H1 (cell line): ENCODE results near the gene ILDR2. TPM values are rescaled to one million over a fixed set of nuclear protein-coding genes. Genes with fewer than 3 reads are reported as not detected.

Source experiments
- CTCF ChIA-PET: fragments of 300-600 bp; sonication (Branson Sonifier 250); formaldehyde crosslinking; loops from one replicate; lab custom pipeline; 2021; ENCODE audit not compliant: partially characterized antibody; lab: Charles Lee
- POLR2A ChIA-PET: fragments of 300-600 bp; sonication (Branson Sonifier 250); formaldehyde crosslinking; loops from one replicate; lab custom pipeline; 2021; ENCODE audit warnings: inconsistent platforms; ENCODE audit not compliant: partially characterized antibody; lab: Charles Lee
- DNase-seq, 2 experiments: peaks; one replicate each; pipeline versions ENCODE4 v3.0.0 to v3.0.0-alpha.2; 2010 to 2022; ENCODE audit warnings: low spot score in 2 of 2, low read depth in 1 of 2, mixed read lengths in 1 of 2
- FAIRE-seq: peaks from 2 replicates; lab custom pipeline; 2011; peaks lifted over from hg19 to GRCh38; lab: Jason Lieb, UNC
- H2AFZ ChIP-seq: 2 replicates; pipeline ENCODE4 v1.8.1; 2012; ENCODE audit warnings: low read length, inconsistent platforms
- H2AK5ac ChIP-seq: 2 replicates; pipeline ENCODE4 v1.6.1; 2013; ENCODE audit warnings: low read depth, low read length
- H2BK120ac ChIP-seq: replicated peaks from 2 replicates; pipeline ENCODE3; 2013; ENCODE audit warnings: low read depth, low read length, inconsistent platforms
- H2BK12ac ChIP-seq: 2 replicates; pipeline ENCODE4 v1.6.1; 2013; ENCODE audit warnings: low read depth, low read length
- H2BK15ac ChIP-seq: 2 replicates; pipeline ENCODE4 v1.6.1; 2013; ENCODE audit warnings: low read length
- H2BK20ac ChIP-seq: 2 replicates; pipeline ENCODE4 v1.6.1; 2013; ENCODE audit warnings: low read length
- H2BK5ac ChIP-seq: 2 replicates; pipeline ENCODE4 v1.6.1; 2013; ENCODE audit warnings: low read depth, low read length
- H3K14ac ChIP-seq: 2 replicates; pipeline ENCODE4 v1.6.1; 2013; ENCODE audit warnings: inconsistent platforms; ENCODE audit not compliant: insufficient read length
- H3K18ac ChIP-seq: 2 replicates; pipeline ENCODE4 v1.6.1; 2013; ENCODE audit warnings: low read length; ENCODE audit errors: extremely low read depth
- H3K23ac ChIP-seq: 2 replicates; pipeline ENCODE4 v1.6.1; 2013; ENCODE audit warnings: inconsistent platforms; ENCODE audit not compliant: insufficient read length
- H3K23me2 ChIP-seq: 2 replicates; pipeline ENCODE4 v1.6.1; 2013; ENCODE audit warnings: low read depth, low read length
- H3K27ac ChIP-seq: 2 replicates; pipeline ENCODE4 v1.6.1; 2011; ENCODE audit warnings: low read depth, low read length, inconsistent platforms
- H3K27me3 ChIP-seq, 4 experiments: replicated peaks in 1 of 4; 1 replicate in 1 of 4; 2 replicates in 3 of 4; pipeline versions ENCODE4 v1.6.1 to v1.8.1; 2011 to 2013; ENCODE audit warnings: low read length in 3 of 4, mild to moderate bottlenecking in 3 of 4, inconsistent platforms in 2 of 4, mixed read lengths in 2 of 4, moderate library complexity in 1 of 4; ENCODE audit not compliant: control insufficient read depth in 3 of 4, insufficient read depth in 3 of 4; ENCODE audit errors: extremely low read depth in 1 of 4
- H3K36me3 ChIP-seq, 4 experiments: 2 replicates each; pipeline versions ENCODE4 v1.6.1 to v1.8.1; 2011 to 2013; ENCODE audit warnings: mild to moderate bottlenecking in 4 of 4, low read length in 3 of 4, moderate library complexity in 2 of 4, control low read depth in 1 of 4, inconsistent platforms in 1 of 4; ENCODE audit not compliant: insufficient read depth in 4 of 4, control insufficient read depth in 2 of 4
- H3K4ac ChIP-seq: replicated peaks from 2 replicates; pipeline ENCODE3; 2013; ENCODE audit warnings: low read length, low read depth, mixed read lengths, inconsistent platforms; ENCODE audit not compliant: insufficient read length
- H3K4me1 ChIP-seq, 4 experiments: replicated peaks in 1 of 4; 1 replicate in 1 of 4; 2 replicates in 3 of 4; pipeline versions ENCODE4 v1.6.1 to v1.8.1; 2011 to 2013; ENCODE audit warnings: low read length in 3 of 4, inconsistent platforms in 2 of 4, mixed read lengths in 1 of 4; ENCODE audit not compliant: insufficient read depth in 4 of 4, control insufficient read depth in 3 of 4
- H3K4me2 ChIP-seq, 2 experiments: 2 replicates each; pipeline versions ENCODE4 v1.6.1 to v1.8.1; 2011 to 2013; ENCODE audit warnings: low read depth in 2 of 2, low read length in 2 of 2, control low read depth in 1 of 2, inconsistent platforms in 1 of 2, mild to moderate bottlenecking in 1 of 2; ENCODE audit not compliant: insufficient read depth in 1 of 2
- H3K4me3 ChIP-seq, 4 experiments: fragments of 200-600, 300-600 bp in 1 of 4; sonication (generic), shearing (Covaris generic), sonication (Bioruptor Twin) in 1 of 4; 2 replicates each; pipeline versions ENCODE4 v1.5.1 to v1.8.1; 2011 to 2016; ENCODE audit warnings: low read length in 4 of 4, low read depth in 3 of 4, control low read depth in 2 of 4, inconsistent platforms in 2 of 4, mild to moderate bottlenecking in 2 of 4, mixed read lengths in 1 of 4, moderate library complexity in 1 of 4; ENCODE audit not compliant: insufficient read depth in 2 of 4; ENCODE audit errors: extremely low read depth in 1 of 4
- H3K56ac ChIP-seq: replicated peaks from 2 replicates; pipeline ENCODE3; 2013; ENCODE audit warnings: low read depth, mild to moderate bottlenecking, mixed read lengths, low read length, inconsistent platforms; ENCODE audit not compliant: insufficient read length
- H3K79me1 ChIP-seq: 2 replicates; pipeline ENCODE4 v1.6.1; 2013; ENCODE audit warnings: low read depth, low read length, control low read depth
- H3K79me2 ChIP-seq, 2 experiments: 2 replicates each; pipeline versions ENCODE4 v1.6.1 to v1.8.1; 2012 to 2013; ENCODE audit warnings: low read length in 2 of 2, mild to moderate bottlenecking in 2 of 2, inconsistent platforms in 1 of 2; ENCODE audit not compliant: insufficient read depth in 2 of 2, control insufficient read depth in 1 of 2
- H3K9ac ChIP-seq, 4 experiments: replicated peaks in 1 of 4; 1 replicate in 1 of 4; 2 replicates in 3 of 4; pipeline versions ENCODE4 v1.6.1 to v1.8.1; 2011 to 2013; ENCODE audit warnings: low read depth in 3 of 4, low read length in 3 of 4, control low read depth in 2 of 4, mild to moderate bottlenecking in 2 of 4, moderate library complexity in 2 of 4, inconsistent platforms in 1 of 4; ENCODE audit errors: extremely low read depth in 1 of 4
- H3K9me3 ChIP-seq, 2 experiments: 2 replicates each; pipeline versions ENCODE4 v1.6.1 to v1.8.1; 2012 to 2013; ENCODE audit warnings: mild to moderate bottlenecking in 2 of 2, moderate library complexity in 2 of 2, control low read depth in 1 of 2, inconsistent platforms in 1 of 2, low read depth in 1 of 2, low read length in 1 of 2, mixed read lengths in 1 of 2; ENCODE audit not compliant: insufficient read depth in 2 of 2
- H4K20me1 ChIP-seq, 2 experiments: replicated peaks in 1 of 2; 2 replicates each; pipeline versions ENCODE3 to v1.8.1; 2011 to 2013; ENCODE audit warnings: inconsistent platforms in 2 of 2, low read length in 2 of 2, mild to moderate bottlenecking in 1 of 2; ENCODE audit not compliant: insufficient read depth in 2 of 2, control insufficient read depth in 1 of 2
- H4K5ac ChIP-seq: 2 replicates; pipeline ENCODE4 v1.6.1; 2013; ENCODE audit warnings: low read length, low read depth, mixed read lengths, inconsistent platforms; ENCODE audit not compliant: insufficient read length
- H4K8ac ChIP-seq: 2 replicates; pipeline ENCODE4 v1.8.0; 2013; ENCODE audit warnings: mild to moderate bottlenecking, moderate library complexity, low read length, inconsistent platforms; ENCODE audit not compliant: insufficient read depth; ENCODE audit errors: extremely low read depth
- H4K91ac ChIP-seq: replicated peaks from 2 replicates; pipeline ENCODE3; 2013; ENCODE audit warnings: low read length, mixed read lengths, inconsistent platforms; ENCODE audit not compliant: insufficient read length
- ASH2L ChIP-seq: fragments of 200-600, 300-600 bp; sonication (generic); IDR thresholded peaks from one replicate; pipeline ENCODE4 v1.7.1; 2017; ENCODE audit warnings: low read length
- ATF3 ChIP-seq: IDR thresholded peaks from 2 replicates; pipeline ENCODE4 v1.6.1; 2011; ENCODE audit warnings: low read depth, mild to moderate bottlenecking, low read length; ENCODE audit not compliant: insufficient read depth
- GTF2F1 ChIP-seq: IDR thresholded peaks from 2 replicates; pipeline ENCODE4 v1.6.1; 2012; ENCODE audit warnings: low read depth, low read length, improper control_type of control experiment, borderline replicate concordance
- HDAC2 ChIP-seq, 2 experiments: fragments of 300-600 bp in 1 of 2; sonication (generic) in 1 of 2; IDR thresholded peaks; 2 replicates each; pipeline ENCODE4 v1.6.1; 2011 to 2012; ENCODE audit warnings: low read depth in 2 of 2, low read length in 2 of 2, mild to moderate bottlenecking in 2 of 2, moderate library complexity in 2 of 2, borderline replicate concordance in 1 of 2, inconsistent platforms in 1 of 2
- HDAC6 ChIP-seq: IDR thresholded peaks from one replicate; pipeline ENCODE4 v1.7.1; 2012; ENCODE audit warnings: low read depth, mild to moderate bottlenecking, inconsistent platforms, low read length, moderate library complexity
- MAFK ChIP-seq: IDR thresholded peaks from 2 replicates; pipeline ENCODE4 v1.6.1; 2012; ENCODE audit warnings: low read depth, mild to moderate bottlenecking, improper control_type of control experiment, low read length
- RAD21 ChIP-seq, 2 experiments: IDR thresholded peaks in 1 of 2; conservative IDR thresholded peaks in 1 of 2; 2 replicates each; pipeline ENCODE4 v1.6.1; 2011; ENCODE audit warnings: low read depth in 2 of 2, low read length in 2 of 2, improper control_type of control experiment in 1 of 2, inconsistent platforms in 1 of 2, mild to moderate bottlenecking in 1 of 2, moderate library complexity in 1 of 2
- RBBP5 ChIP-seq: IDR thresholded peaks from 2 replicates; pipeline ENCODE4 v1.7.1; 2012; ENCODE audit warnings: low read depth, mild to moderate bottlenecking, inconsistent platforms, low read length, moderate library complexity, borderline replicate concordance
- RNF2 ChIP-seq: fragments of 200-900, 300-1000 bp; sonication (generic); IDR thresholded peaks from 2 replicates; pipeline ENCODE4 v1.7.1; 2016; ENCODE audit warnings: borderline replicate concordance, low read depth, mild to moderate bottlenecking, antibody characterized with exemption, low read length; ENCODE audit not compliant: poor library complexity, severe bottlenecking; ENCODE audit errors: missing control alignments
- WGBS, 2 experiments: shearing (Covaris generic) in 1 of 2; methylation state at CpG; one replicate each; pipeline versions ENCODE4 v1.1.6 to v1.1.7; 2013 to 2015; ENCODE audit warnings: low lambda C conversion rate in 2 of 2, mixed read lengths in 2 of 2, inconsistent platforms in 1 of 2, low coverage in 1 of 2, missing lambda C conversion rate in 1 of 2; ENCODE audit not compliant: insufficient replicate concordance in 2 of 2, insufficient coverage in 1 of 2, insufficient read length in 1 of 2; ENCODE audit errors: extremely low coverage in 1 of 2, missing lambda C conversion rate in 1 of 2; 5-methylcytosine and 5-hydroxymethylcytosine counted together
- polyA plus RNA-seq, 7 experiments: library from polyadenylated mRNA; depleted of rRNA in 3 of 7; stranded (reverse) in 5 of 7; unstranded in 2 of 7; fragments of >200 nt in 5 of 7; fragments of 200-250 nt in 2 of 7; gene quantifications; 1 replicate in 5 of 7; 2 replicates in 1 of 7; 4 replicates in 1 of 7; pipeline versions ENCODE4 v1.2.1 to v1.2.3, GENCODE V29; 2011 to 2013; ENCODE audit warnings: missing spikeins in 2 of 7, mixed read lengths in 2 of 7
- total RNA-seq: library from RNA; stranded (reverse); fragmentation: NEBNext Ultra II Directional; extraction: Animal tissue kit (Norgen Biotek cat#: 25700); gene quantifications from 2 replicates; pipeline ENCODE4 v1.2.1, GENCODE V29; 2021

Gene ILDR2
- total and polyA plus RNA-seq, 2 of the 8 experiments (the other 6 are each of a cell fraction or from before 2014, with no cell fraction given), result 0.85 to 0.86 TPM

GRCh38 chr1:166980383-166980782, 5.0 kb upstream of the ILDR2 start:
- H3K27me3 ChIP-seq, result peaks cover 11 to 23% (median 20%) of the 10 kb centered on the region in 4 experiments
- WGBS, 2 experiments, result 92% methylated on average over 1 of the region's 1 CpG; no CpG with 5 or more reads in 1 of the 2 experiments
- TF ChIP-seq HDAC6 (no peak), RBBP5 (no peak), HDAC2 (IDR thresholded peaks at IDR 0.05; ENCODE audit: borderline replicate concordance in 1 of 2, low read depth in 2 of 2, low read length in 2 of 2) (no peak), GTF2F1 (no peak), RAD21 (IDR thresholded peaks at IDR 0.05 in 1 of 2, conservative IDR thresholded peaks at IDR 0.05 in 1 of 2; ENCODE audit: low read depth in 2 of 2, low read length in 2 of 2) (no peak), ASH2L (no peak), ATF3 (no peak), MAFK (no peak), RNF2 (no peak)
- H3K9ac ChIP-seq, result no peak overlapping the region
- H3K23me2 ChIP-seq, result peaks cover 4% of the 10 kb centered on the region; the same call in 1 of the 2 replicates
- H2BK5ac ChIP-seq, result no peak overlapping the region
- ChIA-PET POLR2A (interaction anchor here (1.8 kb wide), 1 partner anchor 240 kb away, joined by 4 read pairs; the partner anchor contains the start of gene POU2F1), CTCF (interaction anchor here (0.8 to 3.5 kb wide), 5 partner anchors 12 to 78 kb away, joined by 3 to 16 read pairs (median 4); no protein-coding TSS in a partner anchor)
- no peak overlapping the region for H4K5ac ChIP-seq
- FAIRE-seq (no peak), DNase-seq (no peak)
- H3K4me1 ChIP-seq, result no peaks in the 10 kb centered on the region
- no peak overlapping the region for H2BK20ac ChIP-seq
- no peak overlapping the region for H4K91ac ChIP-seq
- no peak overlapping the region for H2AFZ ChIP-seq
- H3K4me2 ChIP-seq, result no peak overlapping the region
- H3K18ac ChIP-seq, result no peak overlapping the region
- no peak overlapping the region for H3K23ac ChIP-seq
- no peaks in the 10 kb centered on the region for H3K36me3 ChIP-seq
- no peak overlapping the region for H2BK12ac ChIP-seq
- H3K79me2 ChIP-seq, result no peaks in the 10 kb centered on the region
- no peak overlapping the region for H3K27ac ChIP-seq
- no peak overlapping the region for H3K4ac ChIP-seq
- H3K14ac ChIP-seq, result no peak overlapping the region
- no peak overlapping the region for H2AK5ac ChIP-seq
- no peak overlapping the region for H2BK15ac ChIP-seq
- H2BK120ac ChIP-seq, result no peak overlapping the region
- H4K20me1 ChIP-seq, result peaks cover 2% of the 10 kb centered on the region in 2 experiments
- H3K79me1 ChIP-seq, result no peaks in the 10 kb centered on the region
- no peaks in the 10 kb centered on the region for H3K9me3 ChIP-seq
- H3K4me3 ChIP-seq, result no peak overlapping the region
- H4K8ac ChIP-seq, result no peak overlapping the region
- no peak overlapping the region for H3K56ac ChIP-seq
